Measurements from ENCODE around the gene GPC5. TPM values are rescaled to one million over a fixed set of nuclear protein-coding genes. Genes with fewer than 3 reads are reported as not detected.

Gene GPC5
- polyA plus RNA-seq, 2 of the 4 experiments (the other 2 are of a cell fraction) = not detected

- 61% methylated on average over 3 of the region's 3 CpGs for WGBS (ENCODE audit: missing lambda C conversion rate)
- Histone ChIP-seq H3K9me3 (no peaks in the 10 kb centered on the region), H3K4me1 (no peaks in the 10 kb centered on the region), H3K4me2 (no peak overlapping the region), H3K27ac (no peak overlapping the region), H3K4me3 (no peak overlapping the region)
- TF ChIP-seq HDAC2 (IDR thresholded peaks at IDR 0.05) (no peak), EHMT2 (IDR thresholded peaks at IDR 0.05; ENCODE audit: low read depth) (no peak), FOSB (CRISPR knock-in tag; IDR thresholded peaks at IDR 0.05) (no peak), BHLHE40 (IDR thresholded peaks at IDR 0.05; ENCODE audit: low read depth, low read length) (no peak), TP53 (CRISPR knock-in tag; IDR thresholded peaks at IDR 0.05) (no peak), CHD2 (IDR thresholded peaks at IDR 0.05; ENCODE audit: low read length, partially characterized antibody) (no peak), RAD21 (conservative IDR thresholded peaks at IDR 0.05 in 1 of 2, IDR thresholded peaks at IDR 0.05 in 1 of 2) (no peak), TFCP2L1 (CRISPR knock-in tag; IDR thresholded peaks at IDR 0.05) (no peak)
- TF ChIP-seq, protein P1, sequence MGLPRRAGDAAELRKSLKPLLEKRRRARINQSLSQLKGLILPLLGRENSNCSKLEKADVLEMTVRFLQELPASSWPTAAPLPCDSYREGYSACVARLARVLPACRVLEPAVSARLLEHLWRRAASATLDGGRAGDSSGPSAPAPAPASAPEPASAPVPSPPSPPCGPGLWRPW (IDR thresholded peaks at IDR 0.05) = no peak
- no peak for FAIRE-seq
- ATAC-seq = no peak
- ChIA-PET CTCF (no interaction called here), POLR2A (no interaction called here)
- DNase-seq (ENCODE audit: low read depth in 1 of 2, low spot score in 1 of 2) = no peak
Measured at GRCh38 chr13:91369441-91369831, 29.0 kb upstream of the GPC5 start.

DNA sequence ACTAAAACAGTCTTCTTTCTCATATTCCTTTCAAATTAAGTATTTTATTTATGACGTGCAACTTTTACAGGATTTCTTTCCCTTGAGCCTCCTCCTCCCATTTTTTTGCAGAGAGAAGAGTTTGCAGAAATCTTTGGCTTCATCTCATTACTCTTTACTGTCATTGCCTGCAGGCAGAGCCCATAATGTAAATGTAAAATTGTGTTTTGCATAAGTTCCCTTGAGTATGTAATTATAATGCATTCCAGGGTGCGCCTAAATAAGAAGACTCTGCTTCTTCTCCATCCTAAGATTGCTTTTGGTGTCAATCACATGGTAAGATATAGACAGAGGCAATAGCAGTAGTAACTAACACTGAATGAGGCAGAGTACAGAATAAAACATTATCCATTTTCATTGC is 27.9 kb upstream of the GPC5 start:
- DNase-seq (ENCODE audit: low read depth in 1 of 2, low spot score in 1 of 2) (no peak), ATAC-seq (no peak), FAIRE-seq (no peak)
- ChIA-PET POLR2A (no interaction called here), CTCF (no interaction called here)
- Histone ChIP-seq H3K4me2 (no peak overlapping the region), H3K4me1 (no peaks in the 10 kb centered on the region), H3K9me3 (no peaks in the 10 kb centered on the region), H3K4me3 (no peak overlapping the region), H3K27ac (no peak overlapping the region)
- TF ChIP-seq HOXA7 (CRISPR knock-in tag; IDR thresholded peaks at IDR 0.05) (no peak), EP300 (IDR thresholded peaks at IDR 0.05) (no peak), FOSL2 (IDR thresholded peaks at IDR 0.05) (no peak), FOSL2 (CRISPR knock-in tag; IDR thresholded peaks at IDR 0.05) (no peak), CHD4 (IDR thresholded peaks at IDR 0.05; ENCODE audit: borderline replicate concordance) (no peak), HOXB13 (CRISPR knock-in tag; IDR thresholded peaks at IDR 0.05; ENCODE audit: low read depth) (no peak), ZNF302 (CRISPR knock-in tag; IDR thresholded peaks at IDR 0.05) (no peak), POLR2AphosphoS2 (conservative IDR thresholded peaks at IDR 0.05; ENCODE audit: low read length) (no peak), MYC (IDR thresholded peaks at IDR 0.05; ENCODE audit: borderline replicate concordance, low read length) (no peak), RNF2 (IDR thresholded peaks at IDR 0.05; ENCODE audit: borderline replicate concordance, low read depth) (no peak), RFX5 (IDR thresholded peaks at IDR 0.05) (no peak), ZSCAN20 (CRISPR knock-in tag; IDR thresholded peaks at IDR 0.05) (no peak), SREBF2 (IDR thresholded peaks at IDR 0.05) (no peak)
- TF ChIP-seq, protein P2, sequence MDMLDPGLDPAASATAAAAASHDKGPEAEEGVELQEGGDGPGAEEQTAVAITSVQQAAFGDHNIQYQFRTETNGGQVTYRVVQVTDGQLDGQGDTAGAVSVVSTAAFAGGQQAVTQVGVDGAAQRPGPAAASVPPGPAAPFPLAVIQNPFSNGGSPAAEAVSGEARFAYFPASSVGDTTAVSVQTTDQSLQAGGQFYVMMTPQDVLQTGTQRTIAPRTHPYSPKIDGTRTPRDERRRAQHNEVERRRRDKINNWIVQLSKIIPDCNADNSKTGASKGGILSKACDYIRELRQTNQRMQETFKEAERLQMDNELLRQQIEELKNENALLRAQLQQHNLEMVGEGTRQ (IDR thresholded peaks at IDR 0.05) = no peak
- WGBS (ENCODE audit: missing lambda C conversion rate) = 90% methylated on average over 2 of the region's 2 CpGs

GRCh38 chr13:91372911-91373310 is 25.5 kb upstream of the GPC5 start:
- ChIA-PET CTCF (interaction anchor here (1.1 kb wide), 1 partner anchor 9 kb away, joined by 3 read pairs; no protein-coding TSS in a partner anchor), POLR2A (no interaction called here)
- FAIRE-seq = no peak

More at GRCh38 chr13:91372911-91373310, 25.5 kb upstream of the GPC5 start:
- H3K4me3 ChIP-seq = no peak overlapping the region
- H3K27ac ChIP-seq = no peak overlapping the region
- ATAC-seq (no peak), DNase-seq (ENCODE audit: low read depth in 1 of 2, low spot score in 1 of 2) (no peak)
- no peaks in the 10 kb centered on the region for H3K4me1 ChIP-seq
- H3K4me2 ChIP-seq = no peak overlapping the region
- H3K9me3 ChIP-seq = no peaks in the 10 kb centered on the region
- no peak for TF ChIP-seq HOXB13 (CRISPR knock-in tag; IDR thresholded peaks at IDR 0.05; ENCODE audit: low read depth)
- no peak for TF ChIP-seq BHLHE40 (IDR thresholded peaks at IDR 0.05; ENCODE audit: low read depth, low read length)
- no peak for TF ChIP-seq HDAC2 (IDR thresholded peaks at IDR 0.05)
- TF ChIP-seq MAFK (IDR thresholded peaks at IDR 0.05; ENCODE audit: partially characterized antibody) = no peak
- no peak for TF ChIP-seq NFE2L2 (conservative IDR thresholded peaks at IDR 0.05; ENCODE audit: low read length)
- TF ChIP-seq FOXS1 (CRISPR knock-in tag; IDR thresholded peaks at IDR 0.05) = no peak
- no peak for TF ChIP-seq MYC (IDR thresholded peaks at IDR 0.05; ENCODE audit: borderline replicate concordance, low read length)
- no peak for TF ChIP-seq JUNB (IDR thresholded peaks at IDR 0.05)
- no peak for TF ChIP-seq POLR2AphosphoS2 (conservative IDR thresholded peaks at IDR 0.05; ENCODE audit: low read length)
- WGBS (ENCODE audit: missing lambda C conversion rate) = 33% methylated on average over 3 of the region's 3 CpGs

Measured in A549 (cell line).